ENCODE measurements around the gene SMU1.

DNA sequence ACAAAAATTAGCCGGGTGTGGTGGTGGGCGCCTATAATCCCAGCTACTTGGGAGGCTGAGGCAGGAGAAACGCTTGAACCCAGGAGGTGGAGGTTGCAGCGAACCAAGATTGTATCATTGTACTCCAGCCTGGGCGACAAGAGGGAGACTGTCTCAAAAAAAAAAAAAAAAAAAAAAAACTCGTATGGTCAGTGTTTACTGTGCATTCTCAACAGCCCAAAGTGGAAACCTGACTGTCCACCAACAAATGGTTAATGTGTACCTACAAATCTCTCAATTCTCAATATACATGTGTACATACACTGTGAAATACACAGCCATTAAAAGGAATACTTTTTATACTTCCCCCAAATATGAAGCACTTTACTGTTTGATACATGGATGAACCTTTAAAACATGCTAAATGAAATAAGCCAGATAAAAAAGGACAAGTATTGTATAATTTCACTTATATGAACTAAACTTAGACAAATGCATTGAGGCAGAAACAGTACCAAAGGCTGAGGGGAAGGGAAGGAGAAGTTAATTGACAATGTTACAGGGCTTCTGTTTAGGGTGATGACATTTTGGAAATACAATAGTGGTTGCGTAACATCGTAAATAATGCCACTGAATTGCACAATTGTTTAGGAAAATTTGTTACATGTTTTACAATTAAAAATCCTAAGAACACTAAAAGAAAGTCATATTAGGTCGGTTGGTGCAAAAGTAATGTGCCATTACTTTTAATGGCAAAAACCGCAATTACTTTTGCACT, 34.9 kb downstream of the SMU1 start:
- TF ChIP-seq POLR2A (IDR thresholded peaks at IDR 0.05), result no peak
- TF ChIP-seq CTCF (IDR thresholded peaks at IDR 0.05), result no peak
